ENCODE results near the gene UBE2M.

Gene UBE2M

DNA sequence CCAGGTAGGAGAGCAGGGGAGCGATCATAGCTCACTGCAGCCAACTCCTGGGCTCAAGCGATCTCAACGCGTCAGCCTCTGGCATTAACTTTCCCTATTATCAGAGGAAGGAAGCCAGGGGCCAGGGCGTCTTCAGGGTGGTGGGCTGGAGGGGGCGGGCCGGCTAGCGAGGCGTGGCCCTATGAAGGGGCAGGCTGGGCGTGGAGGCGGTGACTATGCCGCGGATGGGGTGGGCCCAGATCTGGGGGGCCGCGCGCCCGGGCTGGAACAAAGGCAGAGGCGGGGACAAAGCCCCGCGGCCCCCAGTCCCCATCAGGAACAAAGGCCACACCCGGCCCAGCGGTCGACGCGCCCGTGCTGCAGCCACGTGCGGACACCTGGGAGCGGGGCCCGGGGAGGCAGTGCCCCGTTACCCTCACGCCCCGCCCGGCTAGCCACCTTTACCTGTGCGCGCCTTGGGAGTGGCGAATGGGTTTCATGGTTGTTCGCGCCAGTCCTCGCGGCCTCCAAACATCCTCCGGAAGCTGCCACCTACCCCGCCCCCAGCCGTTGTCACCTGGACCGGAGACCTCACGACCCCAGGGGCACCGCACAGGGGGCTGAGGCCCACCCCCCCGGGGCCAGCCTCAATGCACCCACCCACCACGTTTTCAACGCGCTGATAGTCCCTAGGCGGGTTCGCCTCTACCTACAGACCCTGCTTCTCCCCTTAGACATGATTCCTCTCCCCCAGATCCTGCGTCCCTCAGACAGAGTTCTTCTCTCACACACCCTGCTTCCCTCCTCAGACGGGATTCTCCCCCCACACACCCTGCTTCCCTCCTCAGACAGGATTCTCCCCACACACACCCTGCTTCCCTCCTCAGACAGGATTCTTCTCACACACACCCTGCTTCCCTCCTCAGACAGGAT lies 19.9 kb downstream of the UBE2M start:
- peak in 1 of 4 experiments; percentile 27 for DNase-seq

GRCh38 chr19:58536852-58537798 lies 21.3 kb downstream of the UBE2M start:
- no peak for DNase-seq

DNA sequence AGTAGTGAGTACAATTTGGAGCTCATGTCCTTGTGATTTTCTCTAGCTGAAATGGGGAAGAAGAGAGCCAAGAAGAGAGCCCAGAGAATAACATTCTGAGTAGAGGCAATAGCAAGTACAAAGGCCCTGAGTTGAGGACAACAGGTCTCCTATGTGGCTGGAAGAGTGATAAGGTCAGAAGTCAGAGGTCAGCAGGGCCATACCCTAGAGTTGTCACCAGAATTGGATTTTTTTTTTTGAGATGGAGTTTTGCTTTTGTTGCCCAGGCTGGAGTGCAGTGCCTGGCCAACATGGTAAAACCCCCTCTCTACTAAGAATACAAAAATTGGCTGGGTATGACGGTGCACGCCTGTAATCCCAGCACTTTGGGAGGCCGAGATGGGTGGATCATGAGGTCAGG lies 22.6 kb downstream of the UBE2M start:
- no peak for DNase-seq

GRCh38 chr19:58531034-58531840 lies 27.2 kb downstream of the UBE2M start:
- DNase-seq = no peak

- DNase-seq = no peak
Observed at GRCh38 chr19:58529405-58529804, 29.0 kb downstream of the UBE2M start.

DNA sequence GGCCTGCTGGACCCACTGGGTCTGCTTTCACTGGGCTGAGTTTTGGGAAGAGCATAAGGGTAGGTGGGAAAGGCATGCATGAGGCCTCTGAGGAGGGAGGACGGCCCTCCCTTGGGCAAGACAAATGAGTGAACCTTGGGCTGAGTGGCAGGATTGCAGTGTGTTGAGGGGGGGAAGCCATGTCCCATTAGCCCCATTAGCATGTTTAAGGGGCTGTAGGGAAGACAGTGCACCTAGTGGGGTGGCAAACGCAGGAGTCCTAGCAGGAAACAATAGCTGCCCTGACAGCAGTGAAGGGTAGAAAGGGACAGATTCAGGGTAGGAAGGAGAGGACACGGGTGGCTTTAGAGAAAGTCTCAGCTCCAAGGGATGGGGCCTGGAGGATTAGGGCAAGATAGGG lies 35.7 kb downstream of the UBE2M start:
- DNase-seq = no peak

GRCh38 chr19:58521651-58522050 lies 36.8 kb downstream of the UBE2M start:
- peak; percentile 37 to 64 (median 58) for DNase-seq

DNA sequence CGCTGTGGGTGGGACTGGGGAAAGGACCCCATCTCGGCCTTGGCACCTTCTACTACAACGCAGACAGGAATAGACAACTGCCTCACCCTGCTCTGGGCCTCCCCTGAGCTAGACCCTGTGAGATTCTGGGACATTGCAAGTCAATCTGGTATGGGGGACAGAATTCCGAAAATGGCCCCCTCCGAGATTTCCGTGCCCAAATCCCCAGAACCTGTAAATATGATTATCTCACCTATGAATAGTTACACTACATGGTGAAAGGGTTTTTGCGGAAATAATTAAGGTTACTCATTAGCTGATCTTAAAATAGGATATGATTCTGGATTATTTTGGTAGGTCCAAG lies 38.2 kb downstream of the UBE2M start:
- DNase-seq = no peak

DNA sequence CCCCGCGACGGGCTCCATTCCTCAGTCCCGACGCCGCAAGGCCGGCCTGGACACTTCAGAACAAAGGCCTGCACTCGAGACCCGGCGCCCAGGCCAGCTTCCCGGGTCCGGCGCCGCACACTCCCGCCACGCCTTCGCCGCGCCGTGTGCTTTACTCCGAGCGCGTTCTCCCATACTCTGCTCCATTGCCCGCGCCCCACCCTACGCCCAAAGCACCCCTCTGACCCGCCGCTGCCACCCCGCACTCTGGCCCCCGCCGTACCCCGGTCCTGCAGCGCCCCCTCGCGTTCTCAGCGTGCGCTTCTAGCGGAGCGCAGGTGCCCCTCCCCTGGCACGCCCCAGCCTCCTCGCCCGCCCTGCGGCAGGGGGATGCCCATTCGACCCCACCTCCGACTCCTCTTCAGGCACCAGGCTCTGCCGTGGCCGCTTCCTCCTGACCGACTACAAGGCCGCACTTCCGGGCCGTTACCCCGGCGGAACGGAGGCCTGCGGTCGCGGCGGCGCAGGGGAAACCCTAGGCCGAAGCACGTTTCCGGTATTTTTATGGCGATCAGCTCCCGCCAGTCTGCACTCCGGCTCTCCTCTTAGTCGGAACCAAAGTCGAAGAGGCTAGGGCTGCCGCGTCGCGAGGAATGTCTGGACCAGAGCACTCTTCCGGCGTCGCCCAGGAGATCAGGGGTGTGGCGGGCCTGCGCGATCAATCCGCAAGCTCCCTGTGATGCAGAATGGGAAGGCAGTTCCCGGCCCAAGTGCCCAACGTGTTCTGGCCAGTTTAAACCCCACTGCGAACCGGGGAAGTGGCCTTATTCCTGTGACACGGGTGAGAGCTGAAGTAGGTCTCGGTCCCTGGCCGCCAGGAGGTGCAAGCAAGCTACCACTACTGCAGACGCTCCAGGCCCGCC lies 38.8 kb downstream of the UBE2M start, which contains the start of gene ZBTB45:
ZBTB45 (minus strand) TSS at position 456 of the 902 bp plus-strand sequence. CDS start 2,137 bp downstream, outside the sequence.
- DNase-seq = peak; percentile 94 to 97 (median 96)

GRCh38 chr19:58519087-58519354 lies 39.4 kb downstream of the UBE2M start:
- DNase-seq = peak; percentile 62 to 83 (median 75)

GRCh38 chr19:58518256-58519086 lies 39.9 kb downstream of the UBE2M start:
- peak; percentile 35 to 72 (median 66) for DNase-seq

GRCh38 chr19:58516964-58517833 lies 41.2 kb downstream of the UBE2M start:
- no peak for DNase-seq

- no peak for DNase-seq
Observed at GRCh38 chr19:58516246-58516836, 42.1 kb downstream of the UBE2M start.

DNA sequence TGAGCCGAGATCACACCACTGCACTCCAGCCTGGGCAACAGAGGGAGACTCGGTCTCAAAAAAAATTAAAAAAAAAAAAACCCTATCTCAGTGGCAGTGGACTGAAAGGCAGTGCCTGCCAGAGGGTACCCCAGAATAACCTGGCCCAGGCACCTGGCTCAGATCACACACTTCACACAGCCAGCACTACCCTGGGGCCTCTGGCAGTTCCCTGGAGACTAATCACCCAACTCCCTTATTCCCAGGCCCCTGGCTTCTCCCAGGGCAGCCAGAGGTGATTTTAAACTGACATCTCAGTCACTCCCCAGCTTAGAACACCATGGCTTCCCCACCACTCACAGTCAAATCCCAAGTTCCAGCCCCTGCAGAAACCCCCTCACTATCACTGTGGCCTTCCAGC lies 43.2 kb downstream of the UBE2M start:
- DNase-seq = no peak

DNA sequence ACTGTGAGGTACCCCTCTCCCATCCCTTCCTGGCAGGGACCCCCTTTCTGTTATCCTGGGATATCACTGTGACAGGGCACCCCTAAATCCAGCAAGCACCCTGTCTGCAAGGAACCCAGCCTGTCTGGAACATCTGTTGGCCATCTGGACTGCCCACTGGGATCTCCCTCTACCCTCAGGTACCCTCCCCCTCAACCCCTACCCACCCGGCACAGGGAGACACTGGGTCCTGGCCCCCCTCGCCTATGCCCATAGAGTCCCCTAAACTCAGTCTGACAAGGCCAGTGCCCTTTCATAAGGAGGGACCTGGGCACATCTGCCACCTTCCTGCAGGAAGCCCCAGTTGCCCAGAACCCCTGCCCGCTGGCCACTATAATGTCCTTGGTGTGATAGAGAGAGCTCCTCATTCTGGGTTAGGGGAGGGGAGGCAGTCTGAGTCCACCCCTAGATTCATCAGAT lies 43.8 kb downstream of the UBE2M start:
- DNase-seq = no peak

DNA sequence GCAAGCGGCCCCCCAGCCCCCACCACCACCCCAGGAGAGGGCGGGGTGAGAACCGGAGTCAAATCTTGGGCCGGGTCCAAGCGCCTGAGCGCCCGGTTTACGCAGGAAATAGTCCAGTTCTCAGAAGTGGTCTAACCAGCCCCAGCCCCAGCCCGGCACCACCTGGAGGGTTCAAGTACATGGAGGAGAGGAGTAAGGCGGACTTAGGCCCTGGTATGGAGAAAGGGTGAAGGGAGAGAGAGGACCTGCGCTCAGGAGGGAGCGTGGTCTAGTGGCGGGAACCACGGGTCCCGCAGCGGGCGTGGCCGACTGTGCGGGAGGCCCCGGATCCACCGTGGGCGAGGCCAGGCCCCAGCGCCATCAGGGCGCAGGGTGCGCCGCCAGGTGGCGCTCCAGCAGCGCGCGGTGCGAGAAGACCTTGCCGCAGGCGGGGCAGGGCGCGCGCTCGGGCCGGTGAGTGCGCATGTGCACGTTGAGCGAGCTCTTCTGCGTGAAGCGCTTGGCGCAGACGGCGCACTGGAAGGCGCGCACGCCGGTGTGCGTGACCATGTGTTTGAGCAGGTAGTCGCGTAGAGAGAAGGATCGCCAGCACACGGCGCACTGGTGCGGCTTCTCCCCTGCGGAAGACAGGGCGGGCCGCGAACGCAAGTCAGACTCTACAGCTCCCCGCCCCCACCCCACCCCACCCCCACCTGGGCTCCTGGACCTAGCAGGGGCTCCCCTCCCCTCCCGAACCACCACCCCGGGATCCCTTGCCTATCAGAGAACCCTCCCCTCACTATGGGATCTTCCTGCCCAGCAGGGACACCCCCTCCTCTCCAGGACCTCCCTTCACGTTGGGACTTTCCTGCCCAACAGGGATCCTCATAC lies 44.5 kb downstream of the UBE2M start:
- peak; percentile 96 to 99 (median 98) for DNase-seq

DNA sequence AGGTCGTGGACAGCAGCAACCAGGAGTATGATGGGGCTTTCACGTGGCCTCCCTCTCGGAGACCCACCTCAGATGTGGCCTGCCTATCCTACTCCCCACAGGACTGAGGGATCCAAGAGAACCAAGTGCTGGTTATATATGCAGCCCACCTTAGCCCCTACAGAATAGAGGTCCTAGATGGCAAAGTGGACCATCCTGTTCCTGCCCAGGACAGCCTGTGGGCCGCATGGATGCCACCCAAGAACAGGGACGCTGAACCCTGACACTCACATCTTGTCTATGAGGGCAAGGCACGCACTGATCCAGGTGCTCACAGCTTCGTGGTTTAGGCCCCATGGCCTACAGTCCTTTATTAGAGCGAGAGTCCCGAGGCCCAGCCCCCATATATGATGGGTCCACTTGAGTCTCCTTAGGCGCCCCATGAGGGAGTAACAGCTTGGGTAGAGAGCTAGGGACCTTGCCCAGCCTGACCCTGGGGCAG lies 45.2 kb downstream of the UBE2M start:
- no peak for DNase-seq
